RWPE1 (cell line): ENCODE data around the gene ALOX12.
A peak's percentile ranks its signal among the peaks of the same experiment; 100 is the strongest.
"Not testable (repeated sequence)": the region's sequence is repeated elsewhere in the genome, so short reads cannot be mapped to it uniquely, and the experiment has no call there.

ENCODE experiments used
- CTCF ChIA-PET: fragments of 350-600 bp; sonication (Branson Sonifier 250); formaldehyde crosslinking; extraction: SDS; loops from one replicate; lab custom pipeline; 2021; lab: Yijun Ruan, JAX
- POLR2A ChIA-PET: fragments of 400-600 bp; formaldehyde crosslinking; extraction: SDS; loops from one replicate; lab custom pipeline; 2020; ENCODE audit warnings: antibody characterized with exemption; ENCODE audit not compliant: low non-redundant PET; lab: Yijun Ruan, JAX
- DNase-seq: peaks from one replicate; pipeline ENCODE4 v3.0.0; 2012; ENCODE audit warnings: low spot score
- H3K27ac ChIP-seq: fragments of 450-650 bp; 2 replicates; pipeline ENCODE4 v1.5.1; 2017
- CTCF ChIP-seq: fragments of 450-650 bp; conservative IDR thresholded peaks from 2 replicates; pipeline ENCODE4 v1.5.1; 2017; ENCODE audit warnings: low read depth, mild to moderate bottlenecking

ALOX12 gene

GRCh38 chr17:6995500-6996255, at the start of gene ALOX12:
Gene ALOX12 (plus strand): TSS chr17:6996049. CDS start chr17:6996118, 69 bp downstream.
- peak within 1 kb of the TSS; percentile 41 for H3K27ac ChIP-seq
- ChIA-PET POLR2A (interaction anchor here (0.7 kb wide), 1 partner anchor 21 kb away, joined by 7 read pairs; no protein-coding TSS in a partner anchor), CTCF (interaction anchor here (1.0 to 2.0 kb wide), 4 partner anchors 9 to 85 kb away, joined by 3 to 8 read pairs (median 4); no protein-coding TSS in a partner anchor)
- DNase-seq, result peak; percentile 70
- no peak for TF ChIP-seq CTCF

GRCh38 chr17:6947745-6948144, 48.1 kb upstream of the ALOX12 start:
- no peak for DNase-seq
- POLR2A ChIA-PET, result no interaction called here
- CTCF ChIA-PET, result no interaction called here
- no peak overlapping the region for H3K27ac ChIP-seq
- TF ChIP-seq CTCF, result no peak

GRCh38 chr17:6948562-6948961, 47.3 kb upstream of the ALOX12 start:
- POLR2A ChIA-PET, result no interaction called here

GRCh38 chr17:6948976-6949375, 46.9 kb upstream of the ALOX12 start:
- POLR2A ChIA-PET, result no interaction called here
- CTCF ChIA-PET, result no interaction called here
- no peak overlapping the region for H3K27ac ChIP-seq
- no peak for DNase-seq
- TF ChIP-seq CTCF, result no peak

More at GRCh38 chr17:6948562-6948961, 47.3 kb upstream of the ALOX12 start:
- H3K27ac ChIP-seq, result no peak overlapping the region
- DNase-seq, result no peak
- CTCF ChIA-PET, result no interaction called here
- TF ChIP-seq CTCF, result no peak

GRCh38 chr17:6950938-6951337, 44.9 kb upstream of the ALOX12 start:
- POLR2A ChIA-PET, CTCF ChIA-PET, DNase-seq, H3K27ac ChIP-seq: not testable (repeated sequence)

- no peak overlapping the region for H3K27ac ChIP-seq
- DNase-seq, result peak; percentile 20
- CTCF ChIA-PET, result interaction anchor here (0.5 to 1.3 kb wide), 2 partner anchors 29 to 39 kb away, joined by 3 to 4 read pairs; no protein-coding TSS in a partner anchor
- POLR2A ChIA-PET, result no interaction called here
- no peak for TF ChIP-seq CTCF
Observed at GRCh38 chr17:6953689-6954088, 42.2 kb upstream of the ALOX12 start.

GRCh38 chr17:6959700-6960099, 36.1 kb upstream of the ALOX12 start:
- no peak overlapping the region for H3K27ac ChIP-seq
- TF ChIP-seq CTCF, result no peak
- DNase-seq, result no peak
- POLR2A ChIA-PET, result no interaction called here
- CTCF ChIA-PET, result no interaction called here
